BE2C (cell line): ENCODE measurements around the gene PCCA.

ENCODE experiments used
- DNase-seq: peaks from one replicate; pipeline ENCODE4 v3.0.0-alpha.2; 2020
- H3K27me3 ChIP-seq: fragments of 250-450 bp; sonication (Bioruptor Pico); 2 replicates; pipeline ENCODE4 v1.5.1; 2020; ENCODE audit warnings: mild to moderate bottlenecking
- H3K36me3 ChIP-seq: fragments of 250-450 bp; sonication (Bioruptor Pico); 2 replicates; pipeline ENCODE4 v1.5.1; 2020; ENCODE audit warnings: mild to moderate bottlenecking
- H3K4me1 ChIP-seq: fragments of 250-450 bp; sonication (Bioruptor Pico); 2 replicates; pipeline ENCODE4 v1.5.1; 2020
- H3K4me3 ChIP-seq: 2 replicates; pipeline ENCODE4 v1.5.1; 2011; ENCODE audit warnings: low read depth, low read length
- H3K9me3 ChIP-seq: fragments of 250-450 bp; sonication (Bioruptor Pico); 2 replicates; pipeline ENCODE4 v1.5.1; 2020
- TF ChIP-seq, protein P1 (sequence below): IDR thresholded peaks from 2 replicates; pipeline ENCODE4 v1.5.1; 2012; ENCODE audit warnings: mild to moderate bottlenecking, low read depth, low read length

Gene PCCA

DNA sequence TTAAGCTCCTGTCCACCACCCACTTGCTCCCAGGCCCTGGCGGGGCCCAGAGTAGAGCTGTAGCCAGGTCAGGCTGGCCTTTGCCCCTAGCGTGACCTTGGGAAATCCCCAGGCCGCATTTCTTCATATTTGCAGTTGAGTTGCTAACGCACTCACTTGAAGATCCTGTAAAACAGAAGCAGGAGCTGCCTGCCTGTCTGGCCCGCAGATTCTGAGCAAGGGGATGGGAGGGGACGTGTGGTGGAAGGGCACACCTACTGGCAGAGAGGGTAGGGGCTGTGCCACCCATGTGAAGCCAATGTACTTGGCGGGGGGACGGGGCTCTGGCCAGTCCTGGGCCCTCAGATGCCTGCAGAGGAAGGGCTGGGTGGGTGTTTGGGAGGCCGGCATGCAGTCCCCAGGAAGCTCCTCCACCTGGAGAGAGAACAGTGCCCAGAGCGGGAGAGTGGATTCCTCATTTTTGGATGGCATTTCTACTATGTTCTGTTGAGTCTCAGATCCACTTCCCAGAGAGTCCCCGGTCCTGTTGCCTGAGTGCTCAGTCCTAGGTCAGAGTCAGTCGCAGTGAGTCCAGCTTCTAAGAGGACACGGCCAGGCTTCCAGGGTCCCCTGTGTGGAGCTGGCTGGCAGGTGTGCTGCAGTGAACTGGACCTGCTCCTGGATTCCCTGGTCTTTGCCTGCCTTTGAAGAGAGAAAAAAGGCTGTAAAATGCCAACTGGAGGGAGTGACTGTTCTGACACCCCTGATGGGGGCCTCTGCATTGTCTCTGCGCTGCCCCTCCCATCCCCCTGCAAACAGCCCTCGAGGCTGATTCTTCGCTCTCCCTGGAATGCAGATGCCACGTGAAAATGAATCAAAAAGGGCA lies 436.8 kb downstream of the PCCA start:
- Histone ChIP-seq H3K9me3 (no peaks in the 10 kb centered on the region), H3K4me1 (no peaks in the 10 kb centered on the region), H3K4me3 (no peak overlapping the region), H3K27me3 (no peaks in the 10 kb centered on the region), H3K36me3 (no peaks in the 10 kb centered on the region)
- TF ChIP-seq, protein P1, sequence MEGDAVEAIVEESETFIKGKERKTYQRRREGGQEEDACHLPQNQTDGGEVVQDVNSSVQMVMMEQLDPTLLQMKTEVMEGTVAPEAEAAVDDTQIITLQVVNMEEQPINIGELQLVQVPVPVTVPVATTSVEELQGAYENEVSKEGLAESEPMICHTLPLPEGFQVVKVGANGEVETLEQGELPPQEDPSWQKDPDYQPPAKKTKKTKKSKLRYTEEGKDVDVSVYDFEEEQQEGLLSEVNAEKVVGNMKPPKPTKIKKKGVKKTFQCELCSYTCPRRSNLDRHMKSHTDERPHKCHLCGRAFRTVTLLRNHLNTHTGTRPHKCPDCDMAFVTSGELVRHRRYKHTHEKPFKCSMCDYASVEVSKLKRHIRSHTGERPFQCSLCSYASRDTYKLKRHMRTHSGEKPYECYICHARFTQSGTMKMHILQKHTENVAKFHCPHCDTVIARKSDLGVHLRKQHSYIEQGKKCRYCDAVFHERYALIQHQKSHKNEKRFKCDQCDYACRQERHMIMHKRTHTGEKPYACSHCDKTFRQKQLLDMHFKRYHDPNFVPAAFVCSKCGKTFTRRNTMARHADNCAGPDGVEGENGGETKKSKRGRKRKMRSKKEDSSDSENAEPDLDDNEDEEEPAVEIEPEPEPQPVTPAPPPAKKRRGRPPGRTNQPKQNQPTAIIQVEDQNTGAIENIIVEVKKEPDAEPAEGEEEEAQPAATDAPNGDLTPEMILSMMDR: no peak
- no peak for DNase-seq

DNA sequence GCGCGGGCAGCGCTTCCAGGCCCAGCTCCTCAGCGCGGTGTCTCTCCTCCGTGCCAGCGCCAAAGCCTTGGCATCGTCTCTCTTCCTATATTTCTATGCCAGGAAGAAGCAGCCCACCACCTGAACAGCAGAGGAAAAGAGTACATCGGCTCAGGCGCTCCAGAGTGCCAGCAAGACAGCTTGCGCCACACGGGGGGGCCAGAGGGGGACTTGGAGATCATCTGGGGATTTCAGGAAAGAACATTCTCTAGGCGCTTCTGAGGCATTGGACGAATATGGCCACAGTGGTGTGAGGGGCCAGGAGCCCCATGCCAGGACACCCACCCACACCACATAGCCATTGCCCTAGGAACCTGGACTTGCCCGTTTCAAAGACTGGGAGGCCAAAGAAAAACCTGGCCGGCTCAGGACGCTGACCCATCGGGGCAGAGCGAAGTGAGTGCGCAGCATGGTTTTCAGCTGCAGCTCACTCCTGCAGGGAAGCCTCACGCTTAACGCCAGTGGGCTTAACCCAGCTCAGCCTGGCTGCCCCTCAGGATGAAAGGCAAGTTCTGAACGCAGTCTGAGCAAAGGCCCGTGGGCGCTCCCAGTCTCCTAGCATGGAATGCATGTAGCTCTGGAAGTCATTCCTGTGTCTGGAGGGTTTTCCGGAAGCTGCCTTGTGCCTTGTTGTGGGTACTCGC lies 437.6 kb downstream of the PCCA start:
- H3K9me3 ChIP-seq: no peaks in the 10 kb centered on the region
- TF ChIP-seq, protein P1: no peak
- H3K36me3 ChIP-seq: no peaks in the 10 kb centered on the region
- no peaks in the 10 kb centered on the region for H3K4me1 ChIP-seq
- H3K4me3 ChIP-seq: no peak overlapping the region
- DNase-seq: no peak
- no peaks in the 10 kb centered on the region for H3K27me3 ChIP-seq

- no peak for DNase-seq
- Histone ChIP-seq H3K9me3 (no peaks in the 10 kb centered on the region), H3K36me3 (no peaks in the 10 kb centered on the region), H3K4me3 (no peak overlapping the region), H3K4me1 (no peaks in the 10 kb centered on the region), H3K27me3 (no peaks in the 10 kb centered on the region)
- TF ChIP-seq, protein P1: no peak
These were observed 438.8 kb downstream of the PCCA start for GRCh38 chr13:100527644-100528043.

DNA sequence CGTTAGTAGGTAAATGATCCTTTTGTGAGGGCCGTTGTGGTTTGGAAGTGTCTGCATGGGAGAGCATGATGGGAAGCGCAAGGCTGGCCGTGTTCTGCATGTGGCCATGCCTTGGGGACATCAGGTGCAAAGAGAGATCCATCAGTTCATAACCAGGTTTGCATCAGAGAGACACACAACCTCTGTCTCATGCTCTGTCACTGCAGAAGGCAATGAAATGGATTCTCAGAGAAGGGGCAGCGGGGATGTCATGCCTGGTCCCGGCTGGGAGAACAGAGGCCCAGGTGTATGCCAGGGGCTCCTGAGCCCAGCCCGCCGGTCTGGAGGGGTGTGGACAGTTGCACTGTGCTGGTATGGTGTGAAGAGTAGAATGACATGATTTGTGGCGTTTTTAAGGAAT lies 439.5 kb downstream of the PCCA start:
- Histone ChIP-seq H3K27me3 (no peaks in the 10 kb centered on the region), H3K36me3 (no peaks in the 10 kb centered on the region), H3K9me3 (no peaks in the 10 kb centered on the region), H3K4me3 (no peak overlapping the region), H3K4me1 (no peaks in the 10 kb centered on the region)
- DNase-seq: no peak
- TF ChIP-seq, protein P1: no peak

DNA sequence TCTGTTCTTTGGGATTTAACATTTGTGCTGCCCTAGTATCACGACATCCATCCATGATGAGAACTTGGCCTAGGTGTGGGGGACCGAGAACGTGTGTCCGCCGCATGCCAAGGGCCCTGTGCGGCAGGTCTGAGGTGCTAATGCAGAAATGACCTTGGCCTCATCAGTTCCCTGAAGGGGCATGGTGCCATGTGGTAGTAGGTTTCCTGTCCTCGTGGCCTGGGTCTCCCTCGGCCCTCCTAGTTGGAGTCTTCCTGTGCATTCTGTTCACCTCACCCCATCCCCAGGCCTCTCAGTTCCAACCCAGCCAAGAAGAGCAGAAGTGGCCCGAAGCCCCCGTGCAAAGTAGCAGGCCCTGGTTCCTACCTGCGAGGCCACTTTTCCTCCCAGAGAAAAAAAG lies 439.9 kb downstream of the PCCA start:
- DNase-seq: no peak
- TF ChIP-seq, protein P1: no peak
- Histone ChIP-seq H3K4me3 (no peak overlapping the region), H3K27me3 (no peaks in the 10 kb centered on the region), H3K4me1 (no peaks in the 10 kb centered on the region), H3K9me3 (no peaks in the 10 kb centered on the region), H3K36me3 (no peaks in the 10 kb centered on the region)
